Adrenal gland (tissue), 12 donors: Measurements from ENCODE around the gene SLC6A3. TPM values are rescaled to one million over a fixed set of nuclear protein-coding genes. Genes with fewer than 3 reads are reported as not detected.

Experiments used
- DNase-seq, 7 donors: peaks; one replicate each; pipeline ENCODE4 v3.0.0-alpha.2; 2019 to 2020
- H3K27ac ChIP-seq, 5 donors: fragments of 200-600 bp; sonication (generic) in 4 of 5; 1 replicate in 3 of 5; 2 replicates in 2 of 5; pipeline versions ENCODE4 v1.5.1 to v1.8.0; 2016 to 2020; ENCODE audit warnings: mild to moderate bottlenecking in 1 of 5
- H3K27me3 ChIP-seq: fragments of 200-600 bp; 2 replicates; pipeline ENCODE4 v1.8.0; 2021
- H3K36me3 ChIP-seq, 2 donors: fragments of 200-600 bp; replicated peaks in 1 of 2; 1 replicate in 1 of 2; 2 replicates in 1 of 2; pipeline versions ENCODE4 v1.5.1 to v1.8.0; 2018 to 2022
- H3K4me1 ChIP-seq, 2 donors: fragments of 200-600 bp; replicated peaks in 1 of 2; 1 replicate in 1 of 2; 2 replicates in 1 of 2; pipeline versions ENCODE4 v1.5.1 to v1.8.0; 2018 to 2021
- H3K4me3 ChIP-seq, 4 donors: fragments of 200-600 bp; sonication (generic) in 3 of 4; one replicate each; pipeline ENCODE4 v1.5.1; 2016 to 2018
- H3K9me3 ChIP-seq, 3 donors: fragments of 200-600 bp; sonication (generic) in 1 of 3; replicated peaks in 1 of 3; 1 replicate in 2 of 3; 2 replicates in 1 of 3; pipeline versions ENCODE4 v1.5.1 to v1.8.0; 2016 to 2021
- CTCF ChIP-seq, 6 experiments: fragments of 450-650 bp in 4 of 6; fragments of 200-600 bp in 2 of 6; sonication (generic) in 1 of 6; IDR thresholded peaks; 1 replicate in 5 of 6; 2 replicates in 1 of 6; pipeline versions ENCODE4 v1.5.1 to v1.8.0; 2016 to 2021; ENCODE audit warnings: antibody characterized with exemption in 6 of 6, mild to moderate bottlenecking in 2 of 6, moderate library complexity in 1 of 6
- POLR2A ChIP-seq, 2 donors: fragments of 450-650 bp; IDR thresholded peaks; one replicate each; pipeline ENCODE4 v1.6.1; 2017; ENCODE audit warnings: antibody characterized with exemption in 2 of 2, mild to moderate bottlenecking in 2 of 2, moderate library complexity in 1 of 2
- WGBS, 4 donors: extraction: QIAGEN DNeasy Blood & Tissue Kit in 2 of 4; methylation state at CpG; one replicate each; pipeline versions ENCODE4 v1.1.5 to v1.1.7; 2013 to 2017; 5-methylcytosine and 5-hydroxymethylcytosine counted together
- intact Hi-C, 2 donors: fragments of 100-400 bp; cut with DNase I; formaldehyde crosslinking; loops; one replicate each; pipeline versions ENCODE4 v1.14.1 to v1.15.0; 2022 to 2023
- polyA plus RNA-seq, 3 donors: library from polyadenylated mRNA; stranded (reverse); fragments of 200-250 nt in 2 of 3; fragments of 350-450 nt in 1 of 3; fragmentation: Illumina TruSeq in 1 of 3; extraction: RNeasy Lipid Tissue Mini Kit (QIAGEN cat#74804) in 1 of 3; gene quantifications; one replicate each; pipeline ENCODE4 v1.2.3, GENCODE V29; 2013 to 2014
- total RNA-seq, 9 donors: library from RNA; depleted of rRNA in 4 of 9; stranded (reverse); fragments of >200 nt in 4 of 9; fragments of 120-200 nt in 1 of 9; fragmentation: NEBNext Ultra II Directional in 1 of 9; extraction: Animal tissue kit (Norgen Biotek cat#: 25700) in 1 of 9; gene quantifications; one replicate each; pipeline versions ENCODE4 v1.1.0 to v1.2.4, GENCODE V29; 2013 to 2023
- donor health status: healthy with polysubstance abuse.
- donor health status: Bipolar disorder and iron deficiency.
- donor health status: DM: yes; HTN: yes; CAD: no.
- donor health status: DM: no; HTN: no; CAD: no.
- donor health status: DM: no; HTN: no; CAD: no.
- donor health status: DM: yes; HTN: yes; CAD: no.

The SLC6A3 gene
- total and polyA plus RNA-seq, 12 donors = 0.10 TPM; not detected in 11

GRCh38 chr5:1380011-1380817 is 65.0 kb downstream of the SLC6A3 start:
- Histone ChIP-seq H3K4me1 (peaks cover 0 to 6% of the 10 kb centered on the region in 2 donors), H3K27me3 (peaks cover 2% of the 10 kb centered on the region), H3K27ac (no peak overlapping the region), H3K36me3 (no peaks in the 10 kb centered on the region), H3K9me3 (no peaks in the 10 kb centered on the region), H3K4me3 (peak overlapping the region in 1 of 4 donors; percentile 1)
- intact Hi-C loops = loop anchor here in 1 of 2 donors (5.0 kb wide), 1 partner anchor 262 kb away; no protein-coding TSS in a partner anchor
- peak; percentile 31 to 65 (median 51) for DNase-seq
- TF ChIP-seq POLR2A (IDR thresholded peaks at IDR 0.05) = no peak
- peak in 5 of 6 experiments; percentile 53 to 78 (median 66) for TF ChIP-seq CTCF (IDR thresholded peaks at IDR 0.05)
- WGBS, 4 donors = 21 to 87% (median 24%) methylated on average over 6 to 34 of the region's 34 CpGs

GRCh38 chr5:1378866-1379659 is 66.2 kb downstream of the SLC6A3 start:
- intact Hi-C loops = no loop called here
- no peak for TF ChIP-seq POLR2A (IDR thresholded peaks at IDR 0.05)
- TF ChIP-seq CTCF (IDR thresholded peaks at IDR 0.05) = no peak
- Histone ChIP-seq H3K36me3 (no peaks in the 10 kb centered on the region), H3K27ac (no peak overlapping the region), H3K4me3 (no peak overlapping the region), H3K9me3 (no peaks in the 10 kb centered on the region), H3K4me1 (peaks cover 0 to 6% of the 10 kb centered on the region in 2 donors), H3K27me3 (peaks cover 2% of the 10 kb centered on the region)
- 87 to 91% (median 88%) methylated on average over 23 to 24 of the region's 24 CpGs for WGBS, 4 donors
- no peak for DNase-seq

GRCh38 chr5:1378096-1378495 is 67.1 kb downstream of the SLC6A3 start:
- peaks cover 2% of the 10 kb centered on the region for H3K27me3 ChIP-seq
- H3K36me3 ChIP-seq = no peaks in the 10 kb centered on the region
- intact Hi-C loops = no loop called here
- no peak overlapping the region for H3K4me3 ChIP-seq
- H3K9me3 ChIP-seq = no peaks in the 10 kb centered on the region
- H3K27ac ChIP-seq = no peak overlapping the region
- H3K4me1 ChIP-seq = peaks cover 0 to 6% of the 10 kb centered on the region in 2 donors
- no peak for TF ChIP-seq CTCF (IDR thresholded peaks at IDR 0.05)
- DNase-seq = no peak
- 85 to 90% (median 88%) methylated on average over 12 to 18 of the region's 18 CpGs for WGBS, 4 donors

- Histone ChIP-seq H3K9me3 (no peaks in the 10 kb centered on the region), H3K27ac (no peak overlapping the region), H3K4me1 (peaks cover 0 to 6% of the 10 kb centered on the region in 2 donors), H3K4me3 (no peak overlapping the region), H3K36me3 (no peaks in the 10 kb centered on the region), H3K27me3 (peaks cover 2% of the 10 kb centered on the region)
- WGBS, 4 donors = 70 to 76% (median 73%) methylated on average over 3 of the region's 3 CpGs
- TF ChIP-seq POLR2A (IDR thresholded peaks at IDR 0.05) = no peak
- no peak for TF ChIP-seq CTCF (IDR thresholded peaks at IDR 0.05)
- no peak for DNase-seq
- intact Hi-C loops = no loop called here
Observed at GRCh38 chr5:1376981-1377380, 68.3 kb downstream of the SLC6A3 start.
